GM21619 (cell line): Measurements from ENCODE around the gene CD177.
"Not testable (repeated sequence)": the region's sequence is repeated elsewhere in the genome, so short reads cannot be mapped to it uniquely, and the experiment has no call there.

Source experiments
- ATAC-seq: cut with Tn5 transposase; IDR thresholded peaks from one replicate; pipeline ENCODE4 v1.9.1; 2021; ENCODE audit not compliant: unreplicated experiment

Gene CD177

DNA sequence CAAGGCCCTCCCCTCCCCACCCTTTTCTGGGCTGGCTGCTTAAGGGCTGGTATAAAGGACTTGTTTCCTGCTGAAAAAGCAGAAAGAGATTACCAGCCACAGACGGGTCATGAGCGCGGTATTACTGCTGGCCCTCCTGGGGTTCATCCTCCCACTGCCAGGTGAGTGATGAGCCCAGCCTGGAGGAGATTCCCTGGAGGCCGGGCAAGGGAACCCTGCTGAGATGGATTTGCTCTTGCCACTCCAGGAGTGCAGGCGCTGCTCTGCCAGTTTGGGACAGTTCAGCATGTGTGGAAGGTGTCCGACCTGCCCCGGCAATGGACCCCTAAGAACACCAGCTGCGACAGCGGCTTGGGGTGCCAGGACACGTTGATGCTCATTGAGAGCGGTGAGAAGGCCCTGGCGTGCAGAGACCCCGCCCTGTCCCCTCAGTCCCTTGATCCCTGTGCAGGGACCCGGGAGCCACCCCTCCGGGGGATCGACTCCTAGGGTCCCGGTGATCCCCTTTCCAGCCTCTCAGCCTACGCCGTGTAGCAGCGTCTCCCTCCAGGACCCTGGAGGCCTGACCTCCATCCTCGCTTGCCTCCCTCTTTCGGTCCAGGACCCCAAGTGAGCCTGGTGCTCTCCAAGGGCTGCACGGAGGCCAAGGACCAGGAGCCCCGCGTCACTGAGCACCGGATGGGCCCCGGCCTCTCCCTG is at the start of gene CD177:
CD177 (plus strand) TSS at position 81 of the 699 bp plus-strand sequence; CDS start at position 110, 29 bp downstream.
- ATAC-seq, result no peak

GRCh38 chr19:43305642-43306041 is 47.8 kb upstream of the CD177 start:
- ATAC-seq, result no peak

DNA sequence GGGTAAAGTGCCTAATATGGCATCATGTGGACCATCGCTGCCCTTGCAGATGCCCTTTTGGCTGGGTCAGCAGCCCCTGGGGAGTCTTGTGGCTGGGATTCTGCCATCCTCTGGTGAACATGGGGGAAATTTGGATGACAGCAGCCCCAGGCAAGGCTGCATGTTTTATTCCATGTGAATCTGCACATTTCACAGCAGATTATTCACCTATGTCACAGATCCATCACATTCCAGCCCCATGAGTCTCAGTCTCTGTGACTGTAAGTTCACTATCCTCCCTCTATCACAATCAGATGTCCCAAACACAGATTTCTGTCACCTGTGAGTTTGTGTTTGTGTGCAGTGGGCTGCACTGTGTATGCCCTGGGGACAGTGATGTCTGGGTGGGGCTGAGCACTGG is 47.4 kb upstream of the CD177 start:
- no peak for ATAC-seq

- no peak for ATAC-seq
These were observed 45.2 kb upstream of the CD177 start for GRCh38 chr19:43308244-43308815.

DNA sequence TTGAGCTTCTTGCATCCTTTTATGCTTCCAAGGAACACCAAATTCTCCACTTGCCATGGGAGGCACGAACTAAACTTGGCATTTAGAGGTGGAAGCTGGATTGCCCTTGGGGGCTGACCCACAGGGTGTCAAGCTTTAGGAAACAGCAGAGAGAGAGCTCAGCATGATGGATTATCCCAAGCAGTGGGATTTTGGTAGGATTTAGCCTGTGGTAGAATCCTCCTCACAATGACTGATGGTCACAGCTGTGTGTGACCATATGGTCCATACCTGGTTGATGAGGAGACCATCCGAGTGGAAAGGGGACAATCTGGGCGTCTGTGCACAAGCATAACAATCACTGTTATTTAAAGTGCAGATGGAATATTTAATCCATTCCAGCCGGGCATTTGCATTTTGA is 44.0 kb upstream of the CD177 start:
- ATAC-seq, result no peak

DNA sequence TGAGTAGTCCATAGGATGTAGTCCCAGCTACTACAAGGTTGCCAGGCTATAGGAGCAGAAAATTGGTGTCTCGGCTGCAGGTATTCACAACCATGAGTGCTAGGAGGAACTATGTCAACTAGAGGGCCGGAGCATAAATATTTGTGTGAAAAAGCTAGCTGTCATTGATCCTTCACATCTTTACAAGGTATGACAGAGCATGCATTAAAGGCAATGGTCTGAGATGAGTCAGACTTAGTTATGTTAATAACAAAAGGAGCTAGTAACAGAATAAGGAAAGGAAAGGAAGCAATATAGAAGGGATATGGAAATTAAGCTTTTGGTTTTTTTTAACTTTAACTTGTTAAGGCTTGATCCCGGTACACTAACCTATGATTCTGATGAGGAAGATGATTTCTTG is 43.3 kb upstream of the CD177 start:
- no peak for ATAC-seq

DNA sequence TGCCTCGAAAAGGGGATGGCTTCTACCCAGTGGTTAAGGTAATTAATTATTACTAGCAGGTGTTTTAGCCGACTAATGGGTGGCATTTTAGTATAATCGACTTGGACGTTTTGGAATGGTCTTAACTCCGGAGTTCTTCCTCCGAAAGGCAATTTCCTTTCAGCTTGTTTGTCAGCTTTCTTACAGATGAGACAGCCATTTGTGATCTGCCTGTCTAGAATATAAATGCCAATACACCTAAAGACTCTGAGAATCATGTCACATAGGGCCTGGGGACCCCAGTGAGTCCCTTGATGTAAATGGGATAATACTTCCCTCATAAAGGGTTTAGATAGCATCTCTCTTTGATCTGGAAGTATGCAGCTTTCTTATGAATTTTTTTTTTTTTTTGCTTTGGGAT is 42.2 kb upstream of the CD177 start:
- no peak for ATAC-seq

GRCh38 chr19:43311706-43312105 is 41.8 kb upstream of the CD177 start:
- ATAC-seq, result no peak

- no peak for ATAC-seq
These were observed 39.6 kb upstream of the CD177 start for GRCh38 chr19:43313711-43314495.

- no peak for ATAC-seq
These were observed 37.6 kb upstream of the CD177 start for GRCh38 chr19:43315851-43316250.

GRCh38 chr19:43316591-43317319 is 36.7 kb upstream of the CD177 start:
- no peak for ATAC-seq

DNA sequence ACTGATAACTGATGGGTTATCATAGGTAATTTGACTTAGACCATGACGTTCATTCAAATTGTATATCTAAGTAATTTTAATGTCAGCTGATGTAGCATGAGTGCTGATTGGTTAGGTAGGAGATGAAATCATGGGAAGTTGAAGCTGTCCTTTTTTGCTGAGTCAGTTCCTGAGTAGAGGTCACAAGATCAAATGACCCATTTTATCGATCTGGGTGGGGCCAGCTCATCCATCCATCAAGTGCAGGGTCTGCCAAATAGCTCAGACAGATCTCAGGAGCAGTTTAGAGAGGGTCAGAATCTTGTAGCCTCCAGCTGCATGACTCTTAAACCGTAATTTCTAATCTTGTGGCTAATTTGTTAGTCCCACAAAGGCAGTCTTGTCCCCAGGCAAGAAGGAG is 35.3 kb upstream of the CD177 start:
- ATAC-seq, result no peak

GRCh38 chr19:43318796-43319314 is 34.6 kb upstream of the CD177 start:
- no peak for ATAC-seq

DNA sequence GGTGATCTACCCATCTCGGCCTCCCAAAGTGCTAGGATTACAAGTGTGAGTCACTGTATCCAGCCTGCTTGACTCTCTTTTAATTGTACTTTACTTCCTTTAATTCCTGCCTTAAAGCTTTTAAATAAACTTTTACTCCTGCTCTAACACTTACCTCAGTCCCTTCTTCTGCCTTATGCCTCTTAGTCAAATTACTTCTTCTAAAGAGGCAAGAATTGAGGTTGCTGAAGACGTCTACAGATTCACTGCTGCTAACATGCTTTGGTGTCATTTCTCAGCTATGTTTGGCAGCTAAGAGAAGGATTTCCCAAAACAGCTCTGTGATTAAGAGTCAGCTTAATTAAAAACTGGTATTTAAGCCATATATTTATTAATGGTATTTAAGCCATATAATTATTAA is 32.9 kb upstream of the CD177 start:
- ATAC-seq, result no peak

- not testable (repeated sequence) for ATAC-seq
These were observed 26.7 kb upstream of the CD177 start for GRCh38 chr19:43326761-43327160.

DNA sequence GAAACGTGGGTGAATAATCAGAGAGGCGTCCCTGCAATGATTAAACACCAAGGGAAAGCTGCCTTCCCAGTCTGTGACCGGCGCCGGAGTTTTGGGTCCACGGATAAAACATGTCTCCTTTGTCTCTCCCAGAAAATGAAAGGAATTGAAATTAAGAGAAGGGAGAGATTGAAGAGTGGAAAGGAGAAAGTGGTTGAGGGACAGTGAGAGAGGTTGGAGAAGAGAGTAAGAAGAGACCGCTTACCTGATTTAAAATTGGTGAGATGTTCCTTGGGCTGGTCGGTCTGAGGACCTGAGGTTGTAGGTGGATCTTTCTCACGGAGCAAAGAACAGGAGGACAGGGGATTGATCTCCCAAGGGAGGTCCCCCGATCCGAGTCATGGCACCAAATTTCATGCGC is 24.9 kb upstream of the CD177 start:
- ATAC-seq, result not testable (repeated sequence)

GRCh38 chr19:43329049-43329448 is 24.4 kb upstream of the CD177 start:
- not testable (repeated sequence) for ATAC-seq

- ATAC-seq, result no peak
These were observed 23.5 kb upstream of the CD177 start for GRCh38 chr19:43329989-43330388.

DNA sequence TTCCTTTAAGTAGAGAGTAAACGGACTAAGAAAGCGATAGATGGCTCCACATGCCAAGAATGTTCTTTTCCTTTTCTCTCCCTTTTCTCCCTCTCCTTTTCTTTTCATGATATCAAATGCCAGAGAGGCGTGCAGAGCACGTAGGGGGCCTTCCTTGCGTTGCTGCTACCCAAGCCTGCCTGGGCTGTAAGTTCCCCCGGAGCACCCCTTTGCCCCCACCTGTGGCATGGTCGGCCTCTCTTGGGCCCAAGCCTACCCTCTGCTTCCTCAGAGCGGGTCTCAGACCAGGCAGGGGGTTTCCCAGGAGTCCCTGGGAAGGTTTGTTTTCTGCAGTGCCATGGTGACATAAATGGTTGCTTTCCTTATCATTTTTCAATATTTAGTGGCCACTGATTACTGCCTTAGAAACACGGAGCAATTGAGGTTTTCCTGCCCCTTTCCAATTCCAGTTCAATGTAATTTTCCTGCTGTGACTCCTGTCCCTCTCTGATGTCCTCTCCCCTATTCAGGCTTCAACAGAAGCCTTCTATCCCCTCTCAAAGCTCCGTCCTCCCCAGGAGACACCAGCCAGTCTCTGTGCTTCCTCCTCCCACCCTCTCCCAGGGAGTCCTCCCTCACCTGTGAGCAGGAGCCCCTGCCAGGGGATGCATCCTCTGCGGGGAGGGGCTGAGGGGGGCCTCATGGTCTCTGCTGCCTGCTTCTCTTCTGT is 22.6 kb upstream of the CD177 start:
- ATAC-seq, result no peak

- ATAC-seq, result no peak
These were observed 22.0 kb upstream of the CD177 start for GRCh38 chr19:43331435-43332010.
